ENCODE results near the gene NDUFAF2. TPM values are rescaled to one million over a fixed set of nuclear protein-coding genes. Genes with fewer than 3 reads are reported as not detected.
"Not testable (repeated sequence)": the region's sequence is repeated elsewhere in the genome, so short reads cannot be mapped to it uniquely, and the experiment has no call there.

Gene NDUFAF2
- total RNA-seq, 2 experiments from 2014 or later = 41.2 to 46.6 TPM

DNA sequence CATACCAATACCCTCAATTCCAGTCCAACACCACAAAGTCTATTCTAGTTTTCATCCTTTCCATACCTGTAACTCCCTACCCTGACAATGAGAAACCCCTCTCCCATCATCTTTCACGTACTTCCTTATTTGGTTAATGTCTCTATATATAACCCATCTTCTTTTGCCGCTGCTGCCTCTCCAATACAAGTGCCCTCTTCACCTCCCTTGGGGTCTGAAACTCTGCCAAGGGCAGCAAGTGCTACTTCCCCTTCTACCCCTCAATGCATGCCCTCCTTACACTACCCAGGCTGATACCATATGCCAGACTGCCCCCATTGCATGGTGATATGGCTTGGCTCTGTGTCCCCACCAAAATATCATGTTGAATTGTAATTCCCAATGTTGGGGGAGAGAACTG, 241.6 kb downstream of the NDUFAF2 start:
- Mint-ChIP-seq H3K27me3 (peaks cover 7% of the 10 kb centered on the region), H3K36me3 (ENCODE audit: low read depth) (no peaks in the 10 kb centered on the region), H3K4me1 (ENCODE audit: low read depth) (peaks cover 5% of the 10 kb centered on the region), H3K4me3 (no peak overlapping the region), H3K9me3 (no peaks in the 10 kb centered on the region), H3K27ac (no peak overlapping the region)
- no peak for ATAC-seq
- CTCF ChIA-PET = no interaction called here
- no peak for DNase-seq
- POLR2A ChIA-PET = no interaction called here
- no peak for TF ChIP-seq CTCF (IDR thresholded peaks at IDR 0.05)
- intact Hi-C loops (cut with micrococcal nuclease) = no loop called here

DNA sequence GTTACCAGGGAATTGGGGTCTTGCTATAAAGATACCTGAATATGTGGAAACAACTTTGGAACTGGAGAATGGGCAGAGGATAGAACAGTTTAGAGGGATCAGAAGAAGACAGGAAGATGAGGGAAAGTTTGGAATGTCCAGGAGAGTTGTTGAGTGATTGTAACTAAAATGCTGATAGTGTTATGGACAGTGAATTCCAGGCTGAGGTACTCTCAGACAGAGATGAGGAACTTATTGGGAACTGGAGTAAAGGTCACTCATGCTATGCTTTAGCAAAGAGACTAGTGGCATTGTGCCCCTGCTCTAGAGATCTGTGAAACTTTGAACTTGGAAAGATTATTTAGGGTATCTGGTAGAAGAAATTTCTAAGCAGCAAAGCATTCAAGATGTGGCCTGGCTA, 242.3 kb downstream of the NDUFAF2 start:
- H3K4me1 Mint-ChIP-seq (ENCODE audit: low read depth); H3K36me3 Mint-ChIP-seq (ENCODE audit: low read depth); H3K4me3 Mint-ChIP-seq; POLR2A ChIA-PET; H3K9me3 Mint-ChIP-seq; CTCF ChIA-PET; intact Hi-C loops (cut with micrococcal nuclease); H3K27me3 Mint-ChIP-seq; ATAC-seq; DNase-seq; H3K27ac Mint-ChIP-seq: not testable (repeated sequence)

GRCh38 chr5:61187826-61188225, 242.8 kb downstream of the NDUFAF2 start:
- H3K4me3 Mint-ChIP-seq; H3K9me3 Mint-ChIP-seq; DNase-seq; H3K36me3 Mint-ChIP-seq (ENCODE audit: low read depth); intact Hi-C loops (cut with micrococcal nuclease); ATAC-seq; H3K4me1 Mint-ChIP-seq (ENCODE audit: low read depth); H3K27me3 Mint-ChIP-seq; POLR2A ChIA-PET; H3K27ac Mint-ChIP-seq; CTCF ChIA-PET: not testable (repeated sequence)

DNA sequence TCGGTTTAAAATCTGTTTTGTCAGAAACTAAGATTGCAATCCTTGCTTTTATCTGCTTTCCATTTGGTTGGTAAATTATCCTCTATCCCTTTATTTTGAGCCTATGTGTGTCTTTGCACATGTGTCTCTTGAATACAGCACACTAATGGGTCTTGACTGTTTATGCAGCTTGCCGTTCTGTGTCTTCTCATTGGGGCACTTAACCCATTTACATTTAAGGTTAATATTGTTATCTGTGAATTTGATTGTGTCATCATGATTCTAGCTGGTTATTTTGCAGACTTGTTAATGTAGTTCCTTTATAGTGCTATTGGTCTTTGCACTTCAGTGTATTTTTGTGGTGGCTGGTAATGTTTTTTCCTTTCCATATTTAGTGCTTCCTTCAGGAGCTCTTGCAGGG, 253.6 kb downstream of the NDUFAF2 start:
- peaks cover 15% of the 10 kb centered on the region for H3K4me1 Mint-ChIP-seq (ENCODE audit: low read depth)
- ATAC-seq = no peak
- H3K27ac Mint-ChIP-seq = no peak overlapping the region
- no peak for TF ChIP-seq CTCF (IDR thresholded peaks at IDR 0.05)
- no peaks in the 10 kb centered on the region for H3K36me3 Mint-ChIP-seq (ENCODE audit: low read depth)
- no peak overlapping the region for H3K4me3 Mint-ChIP-seq
- intact Hi-C loops (cut with micrococcal nuclease) = no loop called here
- POLR2A ChIA-PET = no interaction called here
- no peak for DNase-seq
- CTCF ChIA-PET = no interaction called here
- peaks cover 27% of the 10 kb centered on the region for H3K27me3 Mint-ChIP-seq
- peaks cover 16% of the 10 kb centered on the region for H3K9me3 Mint-ChIP-seq

GRCh38 chr5:61200582-61201155, 255.7 kb downstream of the NDUFAF2 start:
- intact Hi-C loops (cut with micrococcal nuclease) = no loop called here
- no peak for TF ChIP-seq CTCF (IDR thresholded peaks at IDR 0.05)
- H3K27me3 Mint-ChIP-seq = peaks cover 29% of the 10 kb centered on the region
- ChIA-PET CTCF (no interaction called here), POLR2A (interaction anchor here (1.5 kb wide), 1 partner anchor 38 kb away, joined by 3 read pairs; no protein-coding TSS in a partner anchor)
- DNase-seq (peak; percentile 2), ATAC-seq (no peak)
- H3K9me3 Mint-ChIP-seq = peaks cover 15% of the 10 kb centered on the region
- H3K4me1 Mint-ChIP-seq (ENCODE audit: low read depth) = peaks cover 15% of the 10 kb centered on the region
- no peak overlapping the region for H3K4me3 Mint-ChIP-seq
- H3K36me3 Mint-ChIP-seq (ENCODE audit: low read depth) = no peaks in the 10 kb centered on the region
- no peak overlapping the region for H3K27ac Mint-ChIP-seq

GRCh38 chr5:61202213-61202612, 257.2 kb downstream of the NDUFAF2 start:
- H3K4me3 Mint-ChIP-seq = no peak overlapping the region

More at GRCh38 chr5:61202213-61202612, 257.2 kb downstream of the NDUFAF2 start:
- peaks cover 27% of the 10 kb centered on the region for H3K27me3 Mint-ChIP-seq
- no peak overlapping the region for H3K27ac Mint-ChIP-seq
- CTCF ChIA-PET = interaction anchor here (0.6 kb wide), 1 partner anchor 496 kb away, joined by 3 read pairs; no protein-coding TSS in a partner anchor
- peaks cover 15% of the 10 kb centered on the region for H3K4me1 Mint-ChIP-seq (ENCODE audit: low read depth)
- TF ChIP-seq CTCF (IDR thresholded peaks at IDR 0.05) = no peak
- DNase-seq = peak; percentile 26
- POLR2A ChIA-PET = interaction anchor here (1.5 kb wide), 1 partner anchor 39 kb away, joined by 3 read pairs; no protein-coding TSS in a partner anchor
- peak; percentile 90 for ATAC-seq
- peaks cover 15% of the 10 kb centered on the region for H3K9me3 Mint-ChIP-seq
- intact Hi-C loops (cut with micrococcal nuclease) = no loop called here
- no peaks in the 10 kb centered on the region for H3K36me3 Mint-ChIP-seq (ENCODE audit: low read depth)

Other genes with a start within 250 kb of the NDUFAF2 start
- 10 to 100 TPM; 30.2 to 34.1 TPM for gene DEPDC1B, start 245.0 kb upstream of the NDUFAF2 start, total RNA-seq
- gene ELOVL7, start 100.9 kb upstream of the NDUFAF2 start, total RNA-seq = under 1 TPM in 1 of 2 experiments, not detected in 1; 0.18 TPM
- 10 to 100 TPM; 10.8 to 11.7 TPM for gene ERCC8, start 135 bp upstream of the NDUFAF2 start, total RNA-seq
- 10 to 100 TPM; 58.9 to 64.3 TPM for gene SMIM15, start 217.3 kb downstream of the NDUFAF2 start, total RNA-seq